IMR-90 (cell line): ENCODE data around the gene IFI30. TPM values are rescaled to one million over a fixed set of nuclear protein-coding genes. Genes with fewer than 3 reads are reported as not detected.

Source experiments
- ATAC-seq: fragments of 200-7000 bp; cut with Tn5 transposase; 2 replicates; pipeline ENCODE4 v1.9.1; 2020; ENCODE audit warnings: low read depth, mild to moderate bottlenecking, moderate library complexity
- BruUV-seq: library from RNA; stranded (reverse); fragments of 400-500 nt; replicated peaks from 2 replicates; lab custom pipeline; 2021; lab: Mats Ljungman, UMichigan
- CTCF ChIA-PET: fragments of 300-600 bp; formaldehyde crosslinking; extraction: SDS; loops from one replicate; lab custom pipeline; 2021; ENCODE audit warnings: antibody characterized with exemption; lab: Yijun Ruan, JAX
- POLR2A ChIA-PET: fragments of 300-600 bp; sonication (Branson Sonifier 250); formaldehyde crosslinking; loops from one replicate; lab custom pipeline; 2022; ENCODE audit warnings: antibody characterized with exemption; ENCODE audit not compliant: unreplicated experiment; lab: Charles Lee
- DNase-seq: peaks from one replicate; pipeline ENCODE4 v3.0.0; 2013
- H2AFZ ChIP-seq: replicated peaks from 2 replicates; pipeline ENCODE3; 2013; ENCODE audit warnings: low read length, mild to moderate bottlenecking; ENCODE audit not compliant: poor library complexity
- H2AK5ac ChIP-seq: 2 replicates; pipeline ENCODE4 v1.6.1; 2013; ENCODE audit warnings: low read depth, low read length, inconsistent platforms
- H2AK9ac ChIP-seq: replicated peaks from 2 replicates; pipeline ENCODE3; 2013; ENCODE audit warnings: mild to moderate bottlenecking, low read depth, low read length, moderate library complexity; ENCODE audit not compliant: poor library complexity
- H2BK120ac ChIP-seq: 2 replicates; pipeline ENCODE4 v1.6.1; 2013; ENCODE audit warnings: low read depth, low read length, inconsistent platforms
- H2BK15ac ChIP-seq: 3 replicates; pipeline ENCODE4 v1.6.1; 2013; ENCODE audit warnings: low read depth, low read length, inconsistent platforms
- H2BK20ac ChIP-seq: 2 replicates; pipeline ENCODE4 v1.6.1; 2013; ENCODE audit warnings: low read depth, mild to moderate bottlenecking, inconsistent platforms, low read length, moderate library complexity
- H2BK5ac ChIP-seq: 2 replicates; pipeline ENCODE4 v1.6.1; 2013; ENCODE audit warnings: mild to moderate bottlenecking, low read depth, low read length, inconsistent platforms; ENCODE audit not compliant: poor library complexity, severe bottlenecking
- H3K14ac ChIP-seq: replicated peaks from 2 replicates; pipeline ENCODE4 v1.6.1; 2013; ENCODE audit warnings: low read depth, low read length, inconsistent platforms
- H3K18ac ChIP-seq: 2 replicates; pipeline ENCODE4 v1.6.1; 2013; ENCODE audit warnings: low read depth, low read length, control low read depth
- H3K23ac ChIP-seq: 2 replicates; pipeline ENCODE4 v1.6.1; 2013; ENCODE audit warnings: low read depth, low read length, inconsistent platforms
- H3K27ac ChIP-seq: 2 replicates; pipeline ENCODE4 v1.5.1; 2013; ENCODE audit warnings: mild to moderate bottlenecking, control low read depth, low read length; ENCODE audit not compliant: insufficient read depth
- H3K27me3 ChIP-seq: 2 replicates; pipeline ENCODE4 v1.6.1; 2013; ENCODE audit warnings: low read length; ENCODE audit not compliant: control insufficient read depth, insufficient read depth
- H3K36me3 ChIP-seq: 2 replicates; pipeline ENCODE4 v1.6.1; 2013; ENCODE audit warnings: low read length, mixed read lengths; ENCODE audit not compliant: control insufficient read depth, insufficient read depth
- H3K4ac ChIP-seq: 2 replicates; pipeline ENCODE4 v1.6.1; 2013; ENCODE audit warnings: low read depth, low read length, inconsistent platforms
- H3K4me1 ChIP-seq: 2 replicates; pipeline ENCODE4 v1.6.1; 2013; ENCODE audit warnings: low read length, mixed read lengths; ENCODE audit not compliant: control insufficient read depth, insufficient read depth
- H3K4me2 ChIP-seq: 2 replicates; pipeline ENCODE4 v1.6.1; 2013; ENCODE audit warnings: low read depth, mild to moderate bottlenecking, control low read depth, low read length, moderate library complexity
- H3K4me3 ChIP-seq: 2 replicates; pipeline ENCODE4 v1.5.1; 2013; ENCODE audit warnings: low read depth, mild to moderate bottlenecking, control low read depth, low read length, moderate library complexity; ENCODE audit not compliant: insufficient read depth
- H3K56ac ChIP-seq: 2 replicates; pipeline ENCODE4 v1.6.1; 2013; ENCODE audit warnings: low read length, inconsistent platforms; ENCODE audit not compliant: insufficient read depth; ENCODE audit errors: extremely low read depth
- H3K79me1 ChIP-seq, 2 experiments: 2 replicates each; pipeline ENCODE4 v1.6.1; 2013; ENCODE audit warnings: low read length in 2 of 2, inconsistent platforms in 1 of 2, low read depth in 1 of 2
- H3K9ac ChIP-seq: 2 replicates; pipeline ENCODE4 v1.6.1; 2013; ENCODE audit warnings: low read depth, low read length, control low read depth
- H3K9me1 ChIP-seq: 2 replicates; pipeline ENCODE4 v1.6.1; 2013; ENCODE audit warnings: low read length, inconsistent platforms; ENCODE audit not compliant: insufficient read depth
- H3K9me3 ChIP-seq: 2 replicates; pipeline ENCODE4 v1.6.1; 2013; ENCODE audit warnings: low read length; ENCODE audit not compliant: control insufficient read depth, insufficient read depth
- H4K20me1 ChIP-seq: 2 replicates; pipeline ENCODE4 v1.6.1; 2013; ENCODE audit warnings: low read length, inconsistent platforms; ENCODE audit not compliant: insufficient read depth
- H4K5ac ChIP-seq: 2 replicates; pipeline ENCODE4 v1.6.1; 2013; ENCODE audit warnings: mild to moderate bottlenecking, low read depth, low read length, control low read depth
- H4K8ac ChIP-seq, 2 experiments: 2 replicates each; pipeline ENCODE4 v1.6.1; 2013; ENCODE audit warnings: low read depth in 2 of 2, low read length in 2 of 2, control low read depth in 1 of 2, inconsistent platforms in 1 of 2
- H4K91ac ChIP-seq: 2 replicates; pipeline ENCODE4 v1.6.1; 2013; ENCODE audit warnings: low read depth, low read length, inconsistent platforms; ENCODE audit not compliant: insufficient read depth
- BHLHE40 ChIP-seq: fragments of 150-350 bp; IDR thresholded peaks from 2 replicates; pipeline ENCODE4 v1.6.1; 2016; ENCODE audit warnings: mild to moderate bottlenecking, low read depth, low read length
- CEBPB ChIP-seq: IDR thresholded peaks from 2 replicates; pipeline ENCODE4 v1.6.1; 2012; ENCODE audit warnings: low read depth, low read length, improper control_type of control experiment
- CTCF ChIP-seq: conservative IDR thresholded peaks from 2 replicates; pipeline ENCODE4 v1.5.1; 2012; ENCODE audit warnings: mild to moderate bottlenecking, low read depth, low read length, improper control_type of control experiment
- ELK1 ChIP-seq: fragments of 150-350 bp; IDR thresholded peaks from 2 replicates; pipeline ENCODE4 v1.6.1; 2016; ENCODE audit warnings: low read depth, mild to moderate bottlenecking, low read length, moderate library complexity, borderline replicate concordance
- FOS ChIP-seq: fragments of 150-350 bp; IDR thresholded peaks from 2 replicates; pipeline ENCODE4 v1.6.1; 2016; ENCODE audit warnings: low read depth, low read length
- MAFK ChIP-seq: IDR thresholded peaks from 2 replicates; pipeline ENCODE4 v1.6.1; 2012; ENCODE audit warnings: low read depth, low read length, improper control_type of control experiment
- MAZ ChIP-seq: IDR thresholded peaks from 2 replicates; pipeline ENCODE4 v1.6.1; 2012; ENCODE audit warnings: low read depth, mild to moderate bottlenecking, low read length, improper control_type of control experiment, moderate library complexity, borderline replicate concordance
- MXI1 ChIP-seq: IDR thresholded peaks from 2 replicates; pipeline ENCODE4 v1.6.1; 2012; ENCODE audit warnings: low read depth, mild to moderate bottlenecking, low read length, moderate library complexity, borderline replicate concordance
- NFE2L2 ChIP-seq: fragments of 150-350 bp; IDR thresholded peaks from 2 replicates; pipeline ENCODE4 v1.6.1; 2016; ENCODE audit warnings: low read depth, mild to moderate bottlenecking, low read length
- RAD21 ChIP-seq: IDR thresholded peaks from 2 replicates; pipeline ENCODE4 v1.6.1; 2012; ENCODE audit warnings: low read length, improper control_type of control experiment
- RCOR1 ChIP-seq: IDR thresholded peaks from 2 replicates; pipeline ENCODE4 v1.6.1; 2012; ENCODE audit warnings: mild to moderate bottlenecking, low read length, improper control_type of control experiment; ENCODE audit not compliant: insufficient replicate concordance
- RFX5 ChIP-seq: IDR thresholded peaks from 2 replicates; pipeline ENCODE4 v1.8.0; 2012; ENCODE audit warnings: low read depth, mild to moderate bottlenecking, low read length, moderate library complexity
- SMC3 ChIP-seq: fragments of 150-350 bp; IDR thresholded peaks from 2 replicates; pipeline ENCODE4 v1.6.1; 2016; ENCODE audit warnings: low read depth, mild to moderate bottlenecking, antibody characterized with exemption, low read length, moderate library complexity
- USF2 ChIP-seq: fragments of 150-350 bp; IDR thresholded peaks from 2 replicates; pipeline ENCODE4 v1.6.1; 2017; ENCODE audit warnings: mild to moderate bottlenecking, antibody characterized with exemption, low read length, low read depth
- WGBS, 2 experiments: methylation state at CpG; one replicate each; pipeline versions ENCODE4 v1.1.5 to v1.1.7; 2013; ENCODE audit warnings: missing lambda C conversion rate in 2 of 2; ENCODE audit not compliant: insufficient read length in 1 of 2; ENCODE audit errors: extremely low coverage in 2 of 2; 5-methylcytosine and 5-hydroxymethylcytosine counted together
- dilution Hi-C: fragments of 300-500 bp; cut with HindIII; formaldehyde crosslinking; loops from one replicate; pipeline ENCODE4 v1.14.3; 2018; ENCODE audit warnings: low sequenced_read_pairs; ENCODE audit not compliant: unreplicated experiment
- in situ Hi-C: fragments of 300-500 bp; cut with MboI; formaldehyde crosslinking; loops from 3 replicates; pipeline ENCODE4 v1.14.3; 2019; ENCODE audit warnings: low sequenced_read_pairs, inconsistent platforms, mixed read lengths
- intact Hi-C: fragments of 100-400 bp; cut with micrococcal nuclease; formaldehyde crosslinking; loops from 2 replicates; pipeline ENCODE4 v1.10.0; 2022
- polyA plus RNA-seq, 3 experiments: library from polyadenylated mRNA; depleted of rRNA; stranded (reverse); fragments of >200 nt; gene quantifications; 2 replicates each; pipeline ENCODE4 v1.2.3, GENCODE V29; 2012; ENCODE audit warnings: low replicate concordance in 1 of 3
- total RNA-seq: library from RNA; depleted of rRNA; stranded (reverse); fragments of >200 nt; gene quantifications from 2 replicates; pipeline ENCODE4 v1.2.3, GENCODE V29; 2012

The IFI30 gene
- total and polyA plus RNA-seq, 2 of the 4 experiments (the other 2 are of a cell fraction), result 2.3 TPM

GRCh38 chr19:18144361-18144760 is 29.3 kb upstream of the IFI30 start:
- no peak overlapping the region for H4K5ac ChIP-seq
- POLR2A ChIA-PET, result no interaction called here

More at GRCh38 chr19:18144361-18144760, 29.3 kb upstream of the IFI30 start:
- Histone ChIP-seq H3K18ac (no peak overlapping the region), H2BK120ac (no peak overlapping the region), H3K4me1 (no peaks in the 10 kb centered on the region), H3K4me2 (no peak overlapping the region), H3K4ac (no peak overlapping the region), H4K8ac (no peak overlapping the region), H4K91ac (no peak overlapping the region), H4K20me1 (no peaks in the 10 kb centered on the region), H3K27ac (no peak overlapping the region), H3K79me1 (no peaks in the 10 kb centered on the region), H2AK5ac (no peak overlapping the region), H3K27me3 (no peaks in the 10 kb centered on the region), H2AK9ac (no peak overlapping the region), H3K4me3 (no peak overlapping the region), H2BK15ac (no peak overlapping the region), H3K9me3 (no peaks in the 10 kb centered on the region), H3K23ac (no peak overlapping the region), H3K14ac (no peak overlapping the region), H2AFZ (no peak overlapping the region), H3K36me3 (peaks cover 46% of the 10 kb centered on the region), H3K9me1 (no peaks in the 10 kb centered on the region), H3K9ac (no peak overlapping the region), H2BK5ac (no peak overlapping the region), H3K56ac (no peak overlapping the region), H2BK20ac (no peak overlapping the region)
- dilution Hi-C loops, result no loop called here
- intact Hi-C loops, result no loop called here
- CTCF ChIA-PET, result no interaction called here
- in situ Hi-C loops, result no loop called here
- WGBS, 2 experiments, result 60% methylated on average over 1 of the region's 16 CpGs; no CpG with 5 or more reads in 1 of the 2 experiments
- no TSS peak for BruUV-seq
- TF ChIP-seq USF2 (no peak), ELK1 (no peak), MAZ (no peak), NFE2L2 (no peak), MAFK (no peak), RFX5 (no peak), CTCF (no peak), MXI1 (no peak), RAD21 (no peak), SMC3 (no peak), FOS (no peak), RCOR1 (no peak), CEBPB (no peak), BHLHE40 (no peak)
- no peak for DNase-seq
- no peak for ATAC-seq
